Liver (tissue), 9 donors: ENCODE data around the gene KCNMB2. TPM values are rescaled to one million over a fixed set of nuclear protein-coding genes. Genes with fewer than 3 reads are reported as not detected.

ENCODE experiments used
- DNase-seq: peaks from one replicate; pipeline ENCODE4 v3.0.0-alpha.2; 2017; ENCODE audit warnings: low spot score
- H3K27ac ChIP-seq, 2 donors: one replicate each; pipeline ENCODE4 v1.7.0; 2013; ENCODE audit warnings: inconsistent platforms in 2 of 2, low read length in 2 of 2, control low read depth in 1 of 2, low read depth in 1 of 2, mild to moderate bottlenecking in 1 of 2
- H3K27me3 ChIP-seq, 4 donors: one replicate each; pipeline versions ENCODE4 v1.6.1 to v1.7.0; 2013; ENCODE audit warnings: low read length in 3 of 4, inconsistent platforms in 1 of 4, mild to moderate bottlenecking in 1 of 4, moderate library complexity in 1 of 4; ENCODE audit not compliant: control insufficient read depth in 4 of 4, insufficient read depth in 4 of 4
- H3K36me3 ChIP-seq, 4 donors: one replicate each; pipeline versions ENCODE4 v1.6.1 to v1.7.0; 2013; ENCODE audit warnings: low read length in 3 of 4, mild to moderate bottlenecking in 3 of 4, low read depth in 1 of 4, moderate library complexity in 1 of 4; ENCODE audit not compliant: control insufficient read depth in 4 of 4, insufficient read depth in 3 of 4
- H3K4me1 ChIP-seq, 4 donors: one replicate each; pipeline versions ENCODE4 v1.6.1 to v1.7.0; 2013; ENCODE audit warnings: low read length in 3 of 4, mild to moderate bottlenecking in 3 of 4, moderate library complexity in 1 of 4; ENCODE audit not compliant: control insufficient read depth in 4 of 4, insufficient read depth in 4 of 4
- H3K4me3 ChIP-seq, 3 donors: one replicate each; pipeline versions ENCODE4 v1.6.1 to v1.7.0; 2013; ENCODE audit warnings: low read length in 3 of 3, control low read depth in 1 of 3, low read depth in 1 of 3, mild to moderate bottlenecking in 1 of 3
- H3K9ac ChIP-seq, 2 donors: one replicate each; pipeline ENCODE4 v1.7.0; 2013; ENCODE audit warnings: low read length in 2 of 2, mild to moderate bottlenecking in 2 of 2, moderate library complexity in 2 of 2, control low read depth in 1 of 2, low read depth in 1 of 2
- H3K9me3 ChIP-seq, 4 donors: one replicate each; pipeline versions ENCODE4 v1.6.1 to v1.7.0; 2013; ENCODE audit warnings: low read length in 3 of 4; ENCODE audit not compliant: control insufficient read depth in 4 of 4
- EGR1 ChIP-seq, 2 donors: IDR thresholded peaks; 2 replicates each; pipeline ENCODE4 v1.6.1; 2016 to 2018; ENCODE audit warnings: antibody characterized with exemption in 2 of 2, low read depth in 2 of 2
- FOXA1 ChIP-seq: IDR thresholded peaks from 2 replicates; pipeline ENCODE4 v1.6.1; 2016; ENCODE audit warnings: antibody characterized with exemption
- FOXA2 ChIP-seq: IDR thresholded peaks from 2 replicates; pipeline ENCODE4 v1.6.1; 2016; ENCODE audit warnings: antibody characterized with exemption
- GABPA ChIP-seq, 2 donors: IDR thresholded peaks in 1 of 2; conservative IDR thresholded peaks in 1 of 2; 2 replicates each; pipeline ENCODE4 v1.6.1; 2016; ENCODE audit warnings: antibody characterized with exemption in 2 of 2, mild to moderate bottlenecking in 1 of 2, moderate library complexity in 1 of 2
- HNF4A ChIP-seq, 2 donors: conservative IDR thresholded peaks; 2 replicates each; pipeline ENCODE4 v1.6.1; 2016; ENCODE audit warnings: antibody characterized with exemption in 2 of 2, mild to moderate bottlenecking in 2 of 2
- HNF4G ChIP-seq: IDR thresholded peaks from 2 replicates; pipeline ENCODE4 v1.6.1; 2016; ENCODE audit warnings: antibody characterized with exemption
- JUND ChIP-seq, 2 donors: IDR thresholded peaks; 2 replicates each; pipeline ENCODE4 v1.6.1; 2016; ENCODE audit warnings: antibody characterized with exemption in 2 of 2
- NR2F2 ChIP-seq: IDR thresholded peaks from 2 replicates; pipeline ENCODE4 v1.6.1; 2016; ENCODE audit warnings: antibody characterized with exemption
- RAD21 ChIP-seq, 2 donors: IDR thresholded peaks; 2 replicates each; pipeline ENCODE4 v1.6.1; 2016; ENCODE audit warnings: antibody characterized with exemption in 2 of 2, mild to moderate bottlenecking in 2 of 2
- RXRA ChIP-seq, 2 donors: IDR thresholded peaks; 2 replicates each; pipeline ENCODE4 v1.6.1; 2017 to 2018; ENCODE audit warnings: antibody characterized with exemption in 2 of 2, mild to moderate bottlenecking in 1 of 2
- SP1 ChIP-seq: IDR thresholded peaks from 2 replicates; pipeline ENCODE4 v1.6.1; 2018; ENCODE audit warnings: antibody characterized with exemption, mild to moderate bottlenecking
- TAF1 ChIP-seq: conservative IDR thresholded peaks from 2 replicates; pipeline ENCODE4 v1.6.1; 2016; ENCODE audit warnings: antibody characterized with exemption, mild to moderate bottlenecking
- YY1 ChIP-seq: IDR thresholded peaks from 2 replicates; pipeline ENCODE4 v1.6.1; 2016; ENCODE audit warnings: antibody characterized with exemption, mild to moderate bottlenecking
- WGBS: extraction: QIAGEN DNeasy Blood & Tissue Kit; methylation state at CpG from one replicate; pipeline ENCODE4 v1.1.7; 2013; 5-methylcytosine and 5-hydroxymethylcytosine counted together
- polyA plus RNA-seq, 2 donors: library from polyadenylated mRNA; stranded (reverse) in 1 of 2; unstranded in 1 of 2; fragments of 200-250 nt in 1 of 2; fragments of >200 nt in 1 of 2; fragmentation: Nextera tagmentation in 1 of 2; extraction: Ambion mirVana in 1 of 2; gene quantifications; one replicate each; pipeline versions ENCODE4 v1.2.1 to v1.2.3, GENCODE V29; 2013 to 2015
- total RNA-seq, 2 donors: library from RNA; depleted of rRNA; stranded (reverse); fragments of >200 nt; gene quantifications; one replicate each; pipeline ENCODE4 v1.2.3, GENCODE V29; 2014
- TF ChIP-seq, protein P1 (sequence below): IDR thresholded peaks from 2 replicates; pipeline ENCODE4 v1.6.1; 2016; ENCODE audit warnings: antibody characterized with exemption
- TF ChIP-seq, protein P2 (sequence below): IDR thresholded peaks from 2 replicates; pipeline ENCODE4 v1.6.1; 2016; ENCODE audit warnings: antibody characterized with exemption
- TF ChIP-seq, protein P3 (sequence below): IDR thresholded peaks from 2 replicates; pipeline ENCODE4 v1.6.1; 2016; ENCODE audit warnings: antibody characterized with exemption, mild to moderate bottlenecking
- TF ChIP-seq, protein P4 (sequence below): fragments of 150-350 bp; IDR thresholded peaks from 2 replicates; pipeline ENCODE4 v1.5.1; 2017; ENCODE audit warnings: improper control_type of control experiment, low read depth, low read length; ENCODE audit not compliant: missing input control
- TF ChIP-seq, protein P5 (sequence below): IDR thresholded peaks from 2 replicates; pipeline ENCODE4 v1.6.1; 2016; ENCODE audit warnings: antibody characterized with exemption
- donor health status: healthy.
- donor health status: healthy.
- donor health status: healthy.
- donor health status: healthy.
- donor health status: healthy.

KCNMB2 gene
- total and polyA plus RNA-seq, 4 donors, result 0.08 to 0.33 (median 0.16) TPM; not detected in 1

DNA sequence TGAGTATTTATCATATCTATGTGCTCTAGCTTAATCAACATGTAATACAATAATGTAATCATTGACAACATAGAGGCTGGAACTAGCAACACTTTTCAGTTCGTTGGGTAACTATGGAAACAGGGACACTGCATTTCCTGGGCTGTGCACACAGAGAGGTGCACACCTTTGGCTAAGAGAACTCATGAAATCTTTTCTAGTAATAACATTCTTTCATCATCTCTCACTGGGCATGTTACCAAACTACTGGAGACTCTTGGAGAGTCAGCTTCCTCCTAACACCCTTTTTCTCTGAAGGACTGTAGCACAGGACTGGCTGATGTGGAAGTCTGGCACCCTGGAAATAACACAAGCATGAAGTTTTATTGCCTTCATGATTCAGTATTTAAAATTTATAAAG is 135.6 kb downstream of the KCNMB2 start:
- no peak for DNase-seq
- Histone ChIP-seq H3K4me3 (no peak overlapping the region), H3K9me3 (no peaks in the 10 kb centered on the region), H3K36me3 (no peaks in the 10 kb centered on the region), H3K9ac (no peak overlapping the region), H3K4me1 (no peaks in the 10 kb centered on the region), H3K27ac (no peak overlapping the region), H3K27me3 (no peaks in the 10 kb centered on the region)
- no peak for TF ChIP-seq JUND (IDR thresholded peaks at IDR 0.05)
- TF ChIP-seq RXRA (IDR thresholded peaks at IDR 0.05), result no peak
- TF ChIP-seq, protein P1, sequence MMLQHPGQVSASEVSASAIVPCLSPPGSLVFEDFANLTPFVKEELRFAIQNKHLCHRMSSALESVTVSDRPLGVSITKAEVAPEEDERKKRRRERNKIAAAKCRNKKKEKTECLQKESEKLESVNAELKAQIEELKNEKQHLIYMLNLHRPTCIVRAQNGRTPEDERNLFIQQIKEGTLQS, result no peak
- TF ChIP-seq GABPA (IDR thresholded peaks at IDR 0.05 in 1 of 2, conservative IDR thresholded peaks at IDR 0.05 in 1 of 2), result no peak
- TF ChIP-seq FOXA1, result no peak
- no peak for TF ChIP-seq HNF4A (conservative IDR thresholded peaks at IDR 0.05)
- TF ChIP-seq FOXA2, result no peak
- TF ChIP-seq, protein P2, sequence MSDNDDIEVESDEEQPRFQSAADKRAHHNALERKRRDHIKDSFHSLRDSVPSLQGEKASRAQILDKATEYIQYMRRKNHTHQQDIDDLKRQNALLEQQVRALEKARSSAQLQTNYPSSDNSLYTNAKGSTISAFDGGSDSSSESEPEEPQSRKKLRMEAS, result no peak
- no peak for TF ChIP-seq EGR1 (IDR thresholded peaks at IDR 0.05; ENCODE audit: low read depth in 2 of 2)
- no peak for TF ChIP-seq NR2F2
- TF ChIP-seq, protein P3, sequence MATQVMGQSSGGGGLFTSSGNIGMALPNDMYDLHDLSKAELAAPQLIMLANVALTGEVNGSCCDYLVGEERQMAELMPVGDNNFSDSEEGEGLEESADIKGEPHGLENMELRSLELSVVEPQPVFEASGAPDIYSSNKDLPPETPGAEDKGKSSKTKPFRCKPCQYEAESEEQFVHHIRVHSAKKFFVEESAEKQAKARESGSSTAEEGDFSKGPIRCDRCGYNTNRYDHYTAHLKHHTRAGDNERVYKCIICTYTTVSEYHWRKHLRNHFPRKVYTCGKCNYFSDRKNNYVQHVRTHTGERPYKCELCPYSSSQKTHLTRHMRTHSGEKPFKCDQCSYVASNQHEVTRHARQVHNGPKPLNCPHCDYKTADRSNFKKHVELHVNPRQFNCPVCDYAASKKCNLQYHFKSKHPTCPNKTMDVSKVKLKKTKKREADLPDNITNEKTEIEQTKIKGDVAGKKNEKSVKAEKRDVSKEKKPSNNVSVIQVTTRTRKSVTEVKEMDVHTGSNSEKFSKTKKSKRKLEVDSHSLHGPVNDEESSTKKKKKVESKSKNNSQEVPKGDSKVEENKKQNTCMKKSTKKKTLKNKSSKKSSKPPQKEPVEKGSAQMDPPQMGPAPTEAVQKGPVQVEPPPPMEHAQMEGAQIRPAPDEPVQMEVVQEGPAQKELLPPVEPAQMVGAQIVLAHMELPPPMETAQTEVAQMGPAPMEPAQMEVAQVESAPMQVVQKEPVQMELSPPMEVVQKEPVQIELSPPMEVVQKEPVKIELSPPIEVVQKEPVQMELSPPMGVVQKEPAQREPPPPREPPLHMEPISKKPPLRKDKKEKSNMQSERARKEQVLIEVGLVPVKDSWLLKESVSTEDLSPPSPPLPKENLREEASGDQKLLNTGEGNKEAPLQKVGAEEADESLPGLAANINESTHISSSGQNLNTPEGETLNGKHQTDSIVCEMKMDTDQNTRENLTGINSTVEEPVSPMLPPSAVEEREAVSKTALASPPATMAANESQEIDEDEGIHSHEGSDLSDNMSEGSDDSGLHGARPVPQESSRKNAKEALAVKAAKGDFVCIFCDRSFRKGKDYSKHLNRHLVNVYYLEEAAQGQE, result no peak
- TF ChIP-seq YY1, result no peak
- TF ChIP-seq SP1, result no peak
- 13% methylated on average over 1 of the region's 1 CpG for WGBS

DNA sequence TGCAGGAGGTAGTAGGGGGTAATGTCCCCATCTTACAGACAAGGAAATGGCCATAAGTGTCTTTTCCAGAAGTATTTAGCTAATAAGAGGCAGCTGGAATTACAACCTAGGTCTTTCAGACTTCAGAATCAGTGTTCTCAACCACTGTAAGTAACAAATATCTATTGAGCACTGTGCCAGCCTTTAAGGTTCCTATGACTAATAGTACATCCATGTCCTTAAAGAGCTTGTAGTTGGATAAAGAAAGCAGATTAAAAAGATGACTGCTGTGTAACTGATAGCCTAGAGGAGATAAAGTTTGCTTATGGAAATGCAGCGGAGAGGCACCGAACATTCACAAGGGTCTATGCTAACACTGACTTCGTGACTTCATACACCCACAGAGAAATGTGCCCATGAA is 136.0 kb downstream of the KCNMB2 start:
- WGBS, result 81% methylated on average over 3 of the region's 3 CpGs
- Histone ChIP-seq H3K36me3 (no peaks in the 10 kb centered on the region), H3K4me3 (no peak overlapping the region), H3K9me3 (no peaks in the 10 kb centered on the region), H3K9ac (no peak overlapping the region), H3K27me3 (no peaks in the 10 kb centered on the region), H3K27ac (no peak overlapping the region), H3K4me1 (no peaks in the 10 kb centered on the region)
- TF ChIP-seq EGR1 (IDR thresholded peaks at IDR 0.05; ENCODE audit: low read depth in 2 of 2) (no peak), FOXA1 (no peak), RAD21 (IDR thresholded peaks at IDR 0.05) (no peak), HNF4G (no peak), YY1 (no peak), GABPA (IDR thresholded peaks at IDR 0.05 in 1 of 2, conservative IDR thresholded peaks at IDR 0.05 in 1 of 2) (no peak), NR2F2 (no peak), HNF4A (conservative IDR thresholded peaks at IDR 0.05) (no peak), SP1 (no peak), TAF1 (no peak)
- TF ChIP-seq, protein P3, result no peak
- TF ChIP-seq, protein P4, sequence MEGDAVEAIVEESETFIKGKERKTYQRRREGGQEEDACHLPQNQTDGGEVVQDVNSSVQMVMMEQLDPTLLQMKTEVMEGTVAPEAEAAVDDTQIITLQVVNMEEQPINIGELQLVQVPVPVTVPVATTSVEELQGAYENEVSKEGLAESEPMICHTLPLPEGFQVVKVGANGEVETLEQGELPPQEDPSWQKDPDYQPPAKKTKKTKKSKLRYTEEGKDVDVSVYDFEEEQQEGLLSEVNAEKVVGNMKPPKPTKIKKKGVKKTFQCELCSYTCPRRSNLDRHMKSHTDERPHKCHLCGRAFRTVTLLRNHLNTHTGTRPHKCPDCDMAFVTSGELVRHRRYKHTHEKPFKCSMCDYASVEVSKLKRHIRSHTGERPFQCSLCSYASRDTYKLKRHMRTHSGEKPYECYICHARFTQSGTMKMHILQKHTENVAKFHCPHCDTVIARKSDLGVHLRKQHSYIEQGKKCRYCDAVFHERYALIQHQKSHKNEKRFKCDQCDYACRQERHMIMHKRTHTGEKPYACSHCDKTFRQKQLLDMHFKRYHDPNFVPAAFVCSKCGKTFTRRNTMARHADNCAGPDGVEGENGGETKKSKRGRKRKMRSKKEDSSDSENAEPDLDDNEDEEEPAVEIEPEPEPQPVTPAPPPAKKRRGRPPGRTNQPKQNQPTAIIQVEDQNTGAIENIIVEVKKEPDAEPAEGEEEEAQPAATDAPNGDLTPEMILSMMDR, result no peak
- TF ChIP-seq, protein P5, sequence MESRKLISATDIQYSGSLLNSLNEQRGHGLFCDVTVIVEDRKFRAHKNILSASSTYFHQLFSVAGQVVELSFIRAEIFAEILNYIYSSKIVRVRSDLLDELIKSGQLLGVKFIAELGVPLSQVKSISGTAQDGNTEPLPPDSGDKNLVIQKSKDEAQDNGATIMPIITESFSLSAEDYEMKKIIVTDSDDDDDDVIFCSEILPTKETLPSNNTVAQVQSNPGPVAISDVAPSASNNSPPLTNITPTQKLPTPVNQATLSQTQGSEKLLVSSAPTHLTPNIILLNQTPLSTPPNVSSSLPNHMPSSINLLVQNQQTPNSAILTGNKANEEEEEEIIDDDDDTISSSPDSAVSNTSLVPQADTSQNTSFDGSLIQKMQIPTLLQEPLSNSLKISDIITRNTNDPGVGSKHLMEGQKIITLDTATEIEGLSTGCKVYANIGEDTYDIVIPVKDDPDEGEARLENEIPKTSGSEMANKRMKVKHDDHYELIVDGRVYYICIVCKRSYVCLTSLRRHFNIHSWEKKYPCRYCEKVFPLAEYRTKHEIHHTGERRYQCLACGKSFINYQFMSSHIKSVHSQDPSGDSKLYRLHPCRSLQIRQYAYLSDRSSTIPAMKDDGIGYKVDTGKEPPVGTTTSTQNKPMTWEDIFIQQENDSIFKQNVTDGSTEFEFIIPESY, result no peak
- no peak for DNase-seq
